ENCODE measurements around the gene AGBL1.
"Not testable (repeated sequence)": the region's sequence is repeated elsewhere in the genome, so short reads cannot be mapped to it uniquely, and the experiment has no call there.

Gene AGBL1

GRCh38 chr15:86087808-86088207 is 8.1 kb downstream of the AGBL1 start:
- no peak for DNase-seq

- no peak for DNase-seq
These were observed 9.8 kb downstream of the AGBL1 start for GRCh38 chr15:86089422-86089821.

GRCh38 chr15:86101818-86102217 is 22.1 kb downstream of the AGBL1 start:
- no peak for DNase-seq

GRCh38 chr15:86103825-86104224 is 24.2 kb downstream of the AGBL1 start:
- DNase-seq, result no peak

GRCh38 chr15:86106306-86106705 is 26.6 kb downstream of the AGBL1 start:
- no peak for DNase-seq

GRCh38 chr15:86115145-86115801 is 35.6 kb downstream of the AGBL1 start:
- no peak for DNase-seq

GRCh38 chr15:86121568-86122225 is 42.0 kb downstream of the AGBL1 start:
- DNase-seq, result no peak

- DNase-seq, result not testable (repeated sequence)
These were observed 43.2 kb downstream of the AGBL1 start for GRCh38 chr15:86122691-86123391.

GRCh38 chr15:86125775-86126174 is 46.1 kb downstream of the AGBL1 start:
- DNase-seq, result no peak

GRCh38 chr15:86127547-86127946 is 47.9 kb downstream of the AGBL1 start:
- no peak for DNase-seq

- no peak for DNase-seq
These were observed 55.4 kb downstream of the AGBL1 start for GRCh38 chr15:86135041-86135440.

GRCh38 chr15:86136861-86137260 is 57.2 kb downstream of the AGBL1 start:
- DNase-seq, result no peak

- no peak for DNase-seq
These were observed 59.1 kb downstream of the AGBL1 start for GRCh38 chr15:86138798-86139197.

- DNase-seq, result no peak
These were observed 60.2 kb downstream of the AGBL1 start for GRCh38 chr15:86139828-86140227.

- no peak for DNase-seq
These were observed 75.0 kb downstream of the AGBL1 start for GRCh38 chr15:86154705-86155104.

- DNase-seq, result no peak
These were observed 75.9 kb downstream of the AGBL1 start for GRCh38 chr15:86155551-86155950.

- no peak for DNase-seq
These were observed 78.1 kb downstream of the AGBL1 start for GRCh38 chr15:86157606-86158293.

- DNase-seq, result no peak
These were observed 79.8 kb downstream of the AGBL1 start for GRCh38 chr15:86159468-86159867.

GRCh38 chr15:86161250-86161649 is 81.6 kb downstream of the AGBL1 start:
- no peak for DNase-seq

GRCh38 chr15:86162172-86162591 is 82.5 kb downstream of the AGBL1 start:
- DNase-seq, result no peak

GRCh38 chr15:86162641-86163040 is 83.0 kb downstream of the AGBL1 start:
- DNase-seq, result no peak

- no peak for DNase-seq
These were observed 84.1 kb downstream of the AGBL1 start for GRCh38 chr15:86163816-86164215.

GRCh38 chr15:86164232-86164898 is 84.7 kb downstream of the AGBL1 start:
- DNase-seq, result no peak
